GM12801 (cell line): ENCODE measurements around the gene ARMC7.

ENCODE experiments used
- TF ChIP-seq, protein P1 (sequence below): IDR thresholded peaks from one replicate; pipeline ENCODE4 v1.5.1; 2011; ENCODE audit warnings: control low read depth; ENCODE audit not compliant: insufficient read length; ENCODE audit errors: extremely low read depth

ARMC7 gene

DNA sequence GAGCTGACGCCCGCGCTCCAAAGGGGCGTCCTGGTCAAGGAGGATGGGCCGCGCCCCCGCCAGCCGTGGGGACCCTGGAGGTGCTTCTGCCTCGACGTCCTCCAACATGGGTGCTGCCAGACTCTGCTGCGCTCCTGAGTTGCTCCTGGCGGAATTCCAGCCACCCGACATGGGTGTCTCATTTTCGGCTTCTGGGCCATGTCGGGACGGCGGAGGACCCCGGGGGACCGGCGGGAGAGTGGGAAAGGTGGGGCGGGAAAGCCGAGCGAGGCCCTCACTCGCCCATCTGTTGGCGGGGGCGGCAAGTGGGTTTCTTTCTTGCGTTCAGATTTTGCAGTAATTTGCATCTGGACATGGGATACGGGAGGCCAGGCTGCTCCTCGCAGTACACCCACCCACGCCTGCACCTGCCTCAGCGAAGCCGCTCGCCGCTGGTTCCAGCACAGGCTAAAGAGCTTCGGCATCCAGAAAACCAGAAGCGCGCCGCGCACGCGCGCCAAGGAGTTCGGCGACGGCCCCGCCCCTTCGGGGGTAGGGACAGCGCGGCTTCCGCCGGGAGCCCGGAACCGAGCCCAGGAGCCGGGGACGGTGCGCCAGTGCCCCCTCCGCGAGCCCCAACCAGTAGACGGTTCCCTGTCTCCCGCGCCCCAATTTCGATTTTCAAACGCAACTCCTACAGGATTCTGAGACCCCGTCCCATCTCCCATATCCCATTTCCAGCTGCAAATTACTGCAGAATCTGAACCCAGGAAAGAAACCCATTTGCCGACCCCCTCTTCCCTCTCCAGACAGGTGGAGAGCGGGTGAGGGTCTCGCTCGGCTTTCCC, at the start of gene ARMC7:
Gene ARMC7 (plus strand): TSS at position 563 of the 827 bp plus-strand sequence. CDS start 320 bp downstream, outside the sequence.
- TF ChIP-seq, protein P1, sequence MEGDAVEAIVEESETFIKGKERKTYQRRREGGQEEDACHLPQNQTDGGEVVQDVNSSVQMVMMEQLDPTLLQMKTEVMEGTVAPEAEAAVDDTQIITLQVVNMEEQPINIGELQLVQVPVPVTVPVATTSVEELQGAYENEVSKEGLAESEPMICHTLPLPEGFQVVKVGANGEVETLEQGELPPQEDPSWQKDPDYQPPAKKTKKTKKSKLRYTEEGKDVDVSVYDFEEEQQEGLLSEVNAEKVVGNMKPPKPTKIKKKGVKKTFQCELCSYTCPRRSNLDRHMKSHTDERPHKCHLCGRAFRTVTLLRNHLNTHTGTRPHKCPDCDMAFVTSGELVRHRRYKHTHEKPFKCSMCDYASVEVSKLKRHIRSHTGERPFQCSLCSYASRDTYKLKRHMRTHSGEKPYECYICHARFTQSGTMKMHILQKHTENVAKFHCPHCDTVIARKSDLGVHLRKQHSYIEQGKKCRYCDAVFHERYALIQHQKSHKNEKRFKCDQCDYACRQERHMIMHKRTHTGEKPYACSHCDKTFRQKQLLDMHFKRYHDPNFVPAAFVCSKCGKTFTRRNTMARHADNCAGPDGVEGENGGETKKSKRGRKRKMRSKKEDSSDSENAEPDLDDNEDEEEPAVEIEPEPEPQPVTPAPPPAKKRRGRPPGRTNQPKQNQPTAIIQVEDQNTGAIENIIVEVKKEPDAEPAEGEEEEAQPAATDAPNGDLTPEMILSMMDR: no peak

DNA sequence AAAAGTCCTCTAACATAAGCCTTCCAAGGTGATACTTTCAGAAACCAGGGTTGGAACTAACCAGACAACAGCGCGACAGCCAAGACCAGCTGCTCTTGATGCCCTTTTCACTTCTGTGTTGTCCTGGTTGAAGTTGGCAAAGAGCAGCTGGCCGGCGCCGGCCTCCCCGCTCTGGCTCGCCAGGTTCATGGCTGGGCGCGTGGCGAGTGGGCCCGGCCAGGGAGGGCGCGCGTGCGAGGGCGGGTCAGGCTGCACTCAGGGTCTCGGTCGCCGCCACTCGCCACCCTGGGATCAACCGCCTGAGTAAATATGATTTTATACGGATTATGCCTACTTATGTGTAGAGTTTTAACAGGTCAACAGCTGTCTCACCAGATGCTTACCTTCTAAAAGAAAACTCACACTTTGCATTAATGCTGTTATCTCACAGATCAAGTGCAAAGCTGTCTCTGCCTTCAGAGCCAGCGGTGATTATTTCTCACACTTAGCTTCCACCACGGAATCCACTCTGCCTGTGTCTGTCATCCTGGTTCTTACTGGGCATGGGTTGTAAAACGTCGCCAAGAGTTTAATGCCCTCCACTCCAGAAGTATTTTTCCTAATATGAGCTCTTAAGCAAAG, 49.2 kb upstream of the ARMC7 start:
- TF ChIP-seq, protein P1: no peak

DNA sequence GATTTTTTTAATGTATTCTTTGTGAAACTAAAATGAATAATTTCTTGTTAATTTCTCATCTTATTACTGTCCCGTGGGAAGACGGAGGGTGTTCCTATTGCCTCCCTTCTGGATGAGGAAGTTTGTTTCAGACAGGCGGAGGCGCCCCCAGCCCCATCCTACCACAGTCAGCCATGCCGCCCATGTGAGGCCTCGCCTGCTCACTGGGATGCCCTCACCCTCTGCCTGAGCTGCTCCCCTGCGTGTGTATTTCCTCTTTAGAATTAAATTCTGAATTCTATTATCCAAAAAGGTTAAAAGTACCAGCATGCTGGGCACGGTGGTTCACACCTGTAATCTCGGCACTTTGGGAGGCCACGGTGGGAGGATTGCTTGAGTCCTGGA, 48.7 kb upstream of the ARMC7 start:
- TF ChIP-seq, protein P1: no peak

DNA sequence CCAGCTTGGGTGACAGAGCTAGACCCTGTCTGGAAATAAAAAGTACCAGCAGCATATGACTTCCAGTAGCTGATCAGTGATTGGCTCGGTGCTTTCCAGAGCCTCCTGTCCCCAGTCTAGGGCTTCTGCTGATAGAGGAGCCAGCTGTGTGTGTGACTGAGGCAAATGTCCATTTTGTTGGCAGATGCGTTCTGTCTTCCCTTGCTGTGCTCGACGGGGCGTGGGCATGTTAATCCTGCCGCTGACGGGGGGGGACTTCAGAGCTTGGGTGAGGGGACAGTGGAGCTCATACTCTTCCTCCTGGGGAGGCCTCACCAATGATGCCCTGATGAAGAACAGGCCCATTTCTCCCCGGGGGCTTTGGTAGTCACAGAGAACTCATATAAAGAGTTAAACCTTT, 48.2 kb upstream of the ARMC7 start:
- TF ChIP-seq, protein P1: no peak

DNA sequence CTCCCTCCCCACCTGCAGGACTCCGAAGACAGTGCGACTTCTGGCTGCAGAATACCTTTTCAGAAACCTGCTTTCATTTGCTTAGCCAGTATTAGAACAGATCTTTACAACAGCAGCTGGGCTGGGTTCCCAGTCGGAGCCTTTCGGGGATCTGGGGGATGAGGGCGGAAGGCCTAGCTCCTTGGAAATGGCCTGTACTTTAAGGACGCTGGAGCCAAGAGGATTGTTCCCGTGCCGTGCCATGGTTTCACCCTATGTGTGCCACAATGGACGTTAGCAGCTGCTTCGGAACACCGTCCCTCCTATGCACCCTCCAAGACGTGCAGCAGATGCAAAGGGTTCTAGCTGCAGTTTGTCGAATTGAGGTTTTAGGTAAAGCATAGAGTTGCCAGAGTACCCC, 46.6 kb upstream of the ARMC7 start:
- TF ChIP-seq, protein P1: no peak

DNA sequence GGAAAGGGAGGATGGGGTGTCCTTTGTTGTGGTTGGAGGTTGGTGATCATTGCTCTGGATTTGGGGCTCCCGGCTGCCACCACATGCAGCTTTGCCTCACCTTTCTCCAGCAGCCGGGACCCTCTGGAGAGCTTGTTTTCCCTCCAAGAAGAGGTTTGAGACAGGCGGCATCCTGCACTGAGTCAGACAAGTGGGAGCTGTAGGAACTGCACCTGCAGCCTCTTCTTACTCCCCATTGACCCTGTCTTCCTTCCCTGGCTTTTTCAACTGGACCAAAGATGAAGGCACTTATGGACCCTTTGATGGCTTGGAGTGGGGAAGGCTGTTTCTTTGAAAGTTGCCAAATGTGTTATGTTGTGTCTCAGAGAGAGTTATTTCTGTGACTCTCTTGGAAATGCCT, 46.1 kb upstream of the ARMC7 start:
- TF ChIP-seq, protein P1: no peak

DNA sequence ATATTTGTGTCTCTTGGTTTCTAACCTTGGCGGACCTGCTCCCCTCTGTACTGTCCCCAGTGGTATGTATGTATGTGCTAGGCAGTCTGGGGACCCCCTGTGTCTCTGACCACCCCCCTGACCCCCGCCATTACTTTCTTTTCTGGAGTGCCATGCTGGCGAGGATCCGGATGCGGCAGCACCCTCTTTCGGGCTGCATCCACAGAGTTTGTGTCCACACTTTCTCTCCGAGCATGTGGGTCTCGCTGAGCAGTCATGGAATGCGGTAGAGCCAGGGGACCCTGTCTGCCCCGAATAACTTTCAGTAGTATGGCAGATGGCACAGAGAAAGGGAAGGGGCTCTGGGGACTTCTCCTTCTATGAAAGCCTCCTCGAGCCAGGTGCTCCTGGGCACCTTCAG, 45.7 kb upstream of the ARMC7 start:
- TF ChIP-seq, protein P1: no peak
